Trophoblast cell (in vitro differentiated cells and primary cell): Measurements from ENCODE around the gene GHRH.

Source experiments
- DNase-seq, 2 donors: peaks; one replicate each; pipeline ENCODE4 v3.0.0-alpha.2; 2016
- H2AFZ ChIP-seq: 2 replicates; pipeline ENCODE4 v1.6.1; 2013; ENCODE audit warnings: low read length, moderate library complexity, mild to moderate bottlenecking; ENCODE audit not compliant: insufficient read depth, poor library complexity
- H2AK5ac ChIP-seq: 2 replicates; pipeline ENCODE4 v1.6.1; 2013; ENCODE audit warnings: mild to moderate bottlenecking, low read length
- H2BK120ac ChIP-seq: 2 replicates; pipeline ENCODE4 v1.6.1; 2013; ENCODE audit warnings: low read length, mild to moderate bottlenecking, moderate library complexity; ENCODE audit not compliant: insufficient read depth, poor library complexity
- H2BK12ac ChIP-seq: 2 replicates; pipeline ENCODE4 v1.6.1; 2013; ENCODE audit warnings: mild to moderate bottlenecking, low read length, moderate library complexity
- H2BK5ac ChIP-seq: 2 replicates; pipeline ENCODE4 v1.6.1; 2013; ENCODE audit warnings: low read length, low read depth, moderate library complexity, mild to moderate bottlenecking; ENCODE audit not compliant: poor library complexity
- H3K14ac ChIP-seq: 2 replicates; pipeline ENCODE4 v1.6.1; 2013; ENCODE audit warnings: mild to moderate bottlenecking, low read length
- H3K18ac ChIP-seq: 2 replicates; pipeline ENCODE4 v1.6.1; 2013; ENCODE audit warnings: mild to moderate bottlenecking, low read length
- H3K23ac ChIP-seq: 2 replicates; pipeline ENCODE4 v1.6.1; 2013; ENCODE audit warnings: low read length
- H3K27ac ChIP-seq: 2 replicates; pipeline ENCODE4 v1.5.1; 2013; ENCODE audit warnings: low read depth, mild to moderate bottlenecking, inconsistent platforms, low read length, moderate library complexity
- H3K27me3 ChIP-seq: 2 replicates; pipeline ENCODE4 v1.6.1; 2013; ENCODE audit warnings: inconsistent platforms, mild to moderate bottlenecking, low read length, moderate library complexity; ENCODE audit not compliant: insufficient read depth
- H3K36me3 ChIP-seq, 2 experiments: 1 replicate in 1 of 2; 2 replicates in 1 of 2; pipeline ENCODE4 v1.6.1; 2013; ENCODE audit warnings: low read length in 2 of 2, mild to moderate bottlenecking in 2 of 2, moderate library complexity in 1 of 2; ENCODE audit not compliant: insufficient read depth in 2 of 2, control insufficient read depth in 1 of 2
- H3K4ac ChIP-seq: 2 replicates; pipeline ENCODE4 v1.6.1; 2013; ENCODE audit warnings: low read depth, mild to moderate bottlenecking, low read length, moderate library complexity
- H3K4me1 ChIP-seq, 2 experiments: 1 replicate in 1 of 2; 2 replicates in 1 of 2; pipeline ENCODE4 v1.6.1; 2013; ENCODE audit warnings: low read length in 2 of 2, mild to moderate bottlenecking in 2 of 2, moderate library complexity in 1 of 2; ENCODE audit not compliant: insufficient read depth in 2 of 2, control insufficient read depth in 1 of 2
- H3K4me2 ChIP-seq: 2 replicates; pipeline ENCODE4 v1.6.1; 2013; ENCODE audit warnings: inconsistent platforms, mild to moderate bottlenecking, low read length, moderate library complexity
- H3K4me3 ChIP-seq: 2 replicates; pipeline ENCODE4 v1.5.1; 2013; ENCODE audit warnings: mild to moderate bottlenecking, low read depth, low read length, inconsistent platforms
- H3K79me1 ChIP-seq: one replicate; pipeline ENCODE4 v1.6.1; 2013; ENCODE audit warnings: low read length
- H3K79me2 ChIP-seq: 2 replicates; pipeline ENCODE4 v1.6.1; 2013; ENCODE audit warnings: low read length, mild to moderate bottlenecking; ENCODE audit not compliant: control insufficient read depth, insufficient read depth, poor library complexity
- H3K9ac ChIP-seq: 2 replicates; pipeline ENCODE4 v1.6.1; 2013; ENCODE audit warnings: mild to moderate bottlenecking, low read length
- H3K9me3 ChIP-seq: 2 replicates; pipeline ENCODE4 v1.6.1; 2013; ENCODE audit warnings: low read depth, mild to moderate bottlenecking, control low read depth, inconsistent platforms, low read length; ENCODE audit not compliant: insufficient read depth
- H4K12ac ChIP-seq: 2 replicates; pipeline ENCODE4 v1.6.1; 2013; ENCODE audit warnings: low read depth, mild to moderate bottlenecking, low read length, moderate library complexity
- H4K8ac ChIP-seq: 2 replicates; pipeline ENCODE4 v1.6.1; 2013; ENCODE audit warnings: low read depth, mild to moderate bottlenecking, low read length, moderate library complexity
- H4K91ac ChIP-seq: one replicate; pipeline ENCODE4 v1.6.1; 2013; ENCODE audit warnings: low read depth, mild to moderate bottlenecking, low read length, moderate library complexity
- WGBS: extraction: QIAGEN DNeasy Blood & Tissue Kit; methylation state at CpG from one replicate; pipeline ENCODE4 v1.1.7; 2013; ENCODE audit warnings: missing lambda C conversion rate; ENCODE audit not compliant: insufficient read length, insufficient coverage; ENCODE audit errors: extremely low coverage; 5-methylcytosine and 5-hydroxymethylcytosine counted together

GHRH gene

DNA sequence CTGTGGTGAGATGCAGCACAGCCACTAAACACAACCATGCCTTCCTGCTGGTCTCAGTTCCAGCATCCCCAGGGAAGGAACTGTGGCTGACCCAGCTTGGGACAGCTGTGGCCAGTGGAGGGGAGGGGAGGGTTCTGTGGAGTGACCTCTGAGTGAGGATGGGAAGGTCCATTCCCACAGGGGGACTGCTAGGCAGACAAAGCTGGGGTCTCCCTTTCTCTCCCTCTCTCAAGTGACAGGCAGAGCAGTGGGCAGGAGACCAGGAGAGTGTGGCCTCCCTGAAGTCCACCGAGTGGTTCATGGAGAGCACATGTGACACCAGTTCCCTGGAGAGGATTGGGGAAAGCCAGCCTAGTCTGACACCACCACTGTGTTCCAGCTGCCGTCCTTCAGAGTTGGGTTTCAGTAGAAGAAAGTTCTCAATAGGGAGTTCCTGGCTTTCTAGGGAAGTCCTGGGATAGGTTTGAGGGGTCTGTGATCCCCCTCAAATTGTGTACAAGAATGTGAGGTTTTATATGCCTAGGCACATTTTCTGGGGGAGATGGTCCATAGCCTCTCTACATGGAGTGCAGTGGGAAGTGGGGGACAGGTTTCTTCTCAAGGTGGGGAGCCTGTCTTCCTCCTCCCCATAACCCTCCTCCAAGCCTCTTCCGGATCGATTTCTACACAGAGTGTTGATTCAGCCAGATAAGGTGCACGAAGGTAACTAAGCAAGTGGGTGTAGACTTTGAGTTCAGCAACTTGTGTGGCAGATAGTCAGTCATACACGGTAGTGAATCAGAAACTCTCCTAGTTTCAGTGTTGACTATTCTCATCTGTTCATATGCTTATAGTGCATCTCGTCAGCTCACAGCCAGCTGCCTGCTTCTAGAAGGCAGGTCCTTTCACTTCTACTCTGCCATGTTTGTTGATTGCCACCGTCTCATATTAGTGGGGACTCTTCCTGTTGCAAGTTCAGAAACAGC, 46.8 kb upstream of the GHRH start:
- DNase-seq, result no peak
- peak overlapping the region; percentile 84 for H3K4ac ChIP-seq
- H3K79me1 ChIP-seq, result peaks cover 62% of the 10 kb centered on the region
- peak overlapping the region; percentile 94 for H2BK120ac ChIP-seq
- peak overlapping the region; percentile 70 for H4K8ac ChIP-seq
- H3K4me1 ChIP-seq, result peaks cover 43 to 53% of the 10 kb centered on the region in 2 experiments
- no peaks in the 10 kb centered on the region for H3K9me3 ChIP-seq
- no peak overlapping the region for H3K4me3 ChIP-seq
- H3K79me2 ChIP-seq, result peaks cover 23% of the 10 kb centered on the region
- no peaks in the 10 kb centered on the region for H3K27me3 ChIP-seq
- no peak overlapping the region for H3K9ac ChIP-seq
- peak overlapping the region; percentile 95 for H3K18ac ChIP-seq
- no peak overlapping the region for H3K4me2 ChIP-seq
- peak overlapping the region; percentile 91 for H3K14ac ChIP-seq
- peak overlapping the region; percentile 96 for H2BK5ac ChIP-seq
- H4K91ac ChIP-seq, result peak overlapping the region; percentile 97
- H3K36me3 ChIP-seq, result peaks cover 12 to 17% of the 10 kb centered on the region in 2 experiments
- H2BK12ac ChIP-seq, result peak overlapping the region; percentile 78
- no peak overlapping the region for H4K12ac ChIP-seq
- H2AK5ac ChIP-seq, result peak overlapping the region; percentile 85
- H2AFZ ChIP-seq, result peak overlapping the region; percentile 57
- peak overlapping the region; percentile 98 for H3K27ac ChIP-seq
- H3K23ac ChIP-seq, result peak overlapping the region; percentile 34
- WGBS, result no CpG with 5 or more reads among the region's 8 CpGs

- Histone ChIP-seq H3K18ac (peak overlapping the region; percentile 55), H3K79me1 (peaks cover 47% of the 10 kb centered on the region), H2BK120ac (peak overlapping the region; percentile 10), H4K91ac (peak overlapping the region; percentile 87), H3K9ac (no peak overlapping the region), H3K4me1 (peaks cover 34 to 39% of the 10 kb centered on the region in 2 experiments), H2BK12ac (peak overlapping the region; percentile 85), H2AK5ac (peak overlapping the region; percentile 94), H2AFZ (no peak overlapping the region), H3K4me2 (no peak overlapping the region), H2BK5ac (peak overlapping the region; percentile 68), H3K27ac (no peak overlapping the region), H3K9me3 (no peaks in the 10 kb centered on the region), H4K8ac (peak overlapping the region; percentile 7), H3K27me3 (no peaks in the 10 kb centered on the region), H3K36me3 (peaks cover 17 to 30% of the 10 kb centered on the region in 2 experiments), H3K23ac (no peak overlapping the region), H3K4me3 (no peak overlapping the region), H3K4ac (peak overlapping the region; percentile 61), H3K14ac (peak overlapping the region; percentile 23), H3K79me2 (peaks cover 16% of the 10 kb centered on the region), H4K12ac (no peak overlapping the region)
- DNase-seq, result no peak
- no CpG with 5 or more reads among the region's 3 CpGs for WGBS
These were observed 44.2 kb upstream of the GHRH start for GRCh38 chr20:37305839-37306238.

DNA sequence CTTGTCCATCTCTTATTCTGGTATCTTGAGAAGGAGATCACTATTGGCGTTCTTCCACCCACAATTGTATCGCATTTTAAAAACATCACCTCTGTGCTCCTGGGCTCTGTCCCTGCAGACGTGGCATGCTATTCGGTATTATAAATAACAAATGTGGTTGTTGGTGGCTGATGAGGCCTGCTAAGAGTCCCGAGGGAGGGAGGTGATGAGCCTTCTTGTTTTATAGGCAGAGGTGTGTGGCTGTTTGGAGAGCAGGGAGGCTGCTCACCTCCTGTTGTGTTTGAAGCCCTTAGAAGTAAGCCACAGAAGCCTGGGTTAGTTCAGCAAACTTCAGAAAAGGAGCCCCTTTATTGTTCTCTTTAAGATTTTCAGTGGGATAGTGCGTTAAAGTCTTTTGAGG, 43.5 kb upstream of the GHRH start:
- Histone ChIP-seq H2BK120ac (peak overlapping the region; percentile 77), H3K27ac (no peak overlapping the region), H3K4me1 (peaks cover 27 to 31% of the 10 kb centered on the region in 2 experiments), H2AK5ac (no peak overlapping the region), H3K18ac (peak overlapping the region; percentile 54), H3K23ac (no peak overlapping the region), H4K8ac (peak overlapping the region; percentile 37), H3K36me3 (peaks cover 15 to 30% of the 10 kb centered on the region in 2 experiments), H4K12ac (no peak overlapping the region), H3K9ac (no peak overlapping the region), H3K9me3 (no peaks in the 10 kb centered on the region), H2BK5ac (peak overlapping the region; percentile 42), H2BK12ac (peak overlapping the region; percentile 78), H3K27me3 (no peaks in the 10 kb centered on the region), H3K4ac (peak overlapping the region; percentile 22), H4K91ac (peak overlapping the region; percentile 80), H3K79me2 (peaks cover 10% of the 10 kb centered on the region), H3K14ac (peak overlapping the region; percentile 46), H3K4me3 (no peak overlapping the region), H3K4me2 (no peak overlapping the region), H2AFZ (peak overlapping the region; percentile 1), H3K79me1 (peaks cover 40% of the 10 kb centered on the region)
- DNase-seq, result no peak
- no CpG with 5 or more reads among the region's 6 CpGs for WGBS

GRCh38 chr20:37303637-37304036, 42.0 kb upstream of the GHRH start:
- no peak overlapping the region for H3K27ac ChIP-seq
- peak overlapping the region; percentile 45 for H3K14ac ChIP-seq
- H4K91ac ChIP-seq, result peak overlapping the region; percentile 77
- peak overlapping the region; percentile 71 for H2AK5ac ChIP-seq
- no peak overlapping the region for H4K12ac ChIP-seq
- WGBS, result no CpG with 5 or more reads among the region's 4 CpGs
- peak overlapping the region; percentile 50 for H2BK120ac ChIP-seq
- H3K9ac ChIP-seq, result no peak overlapping the region
- peak; percentile 30 to 61 for DNase-seq
- no peak overlapping the region for H2AFZ ChIP-seq
- H2BK12ac ChIP-seq, result peak overlapping the region; percentile 80
- H3K4ac ChIP-seq, result peak overlapping the region; percentile 39
- H3K23ac ChIP-seq, result no peak overlapping the region
- no peak overlapping the region for H3K4me2 ChIP-seq
- peaks cover 20 to 29% of the 10 kb centered on the region in 2 experiments for H3K36me3 ChIP-seq
- no peak overlapping the region for H3K4me3 ChIP-seq
- peak overlapping the region; percentile 6 for H4K8ac ChIP-seq
- peaks cover 4% of the 10 kb centered on the region for H3K79me2 ChIP-seq
- no peaks in the 10 kb centered on the region for H3K27me3 ChIP-seq
- peaks cover 17 to 21% of the 10 kb centered on the region in 2 experiments for H3K4me1 ChIP-seq
- peak overlapping the region; percentile 48 for H3K18ac ChIP-seq
- H2BK5ac ChIP-seq, result peak overlapping the region; percentile 26
- no peaks in the 10 kb centered on the region for H3K9me3 ChIP-seq
- H3K79me1 ChIP-seq, result peaks cover 32% of the 10 kb centered on the region
